Measurements from ENCODE around the gene KLF2.
"Not testable (repeated sequence)": the region's sequence is repeated elsewhere in the genome, so short reads cannot be mapped to it uniquely, and the experiment has no call there.

Gene KLF2

DNA sequence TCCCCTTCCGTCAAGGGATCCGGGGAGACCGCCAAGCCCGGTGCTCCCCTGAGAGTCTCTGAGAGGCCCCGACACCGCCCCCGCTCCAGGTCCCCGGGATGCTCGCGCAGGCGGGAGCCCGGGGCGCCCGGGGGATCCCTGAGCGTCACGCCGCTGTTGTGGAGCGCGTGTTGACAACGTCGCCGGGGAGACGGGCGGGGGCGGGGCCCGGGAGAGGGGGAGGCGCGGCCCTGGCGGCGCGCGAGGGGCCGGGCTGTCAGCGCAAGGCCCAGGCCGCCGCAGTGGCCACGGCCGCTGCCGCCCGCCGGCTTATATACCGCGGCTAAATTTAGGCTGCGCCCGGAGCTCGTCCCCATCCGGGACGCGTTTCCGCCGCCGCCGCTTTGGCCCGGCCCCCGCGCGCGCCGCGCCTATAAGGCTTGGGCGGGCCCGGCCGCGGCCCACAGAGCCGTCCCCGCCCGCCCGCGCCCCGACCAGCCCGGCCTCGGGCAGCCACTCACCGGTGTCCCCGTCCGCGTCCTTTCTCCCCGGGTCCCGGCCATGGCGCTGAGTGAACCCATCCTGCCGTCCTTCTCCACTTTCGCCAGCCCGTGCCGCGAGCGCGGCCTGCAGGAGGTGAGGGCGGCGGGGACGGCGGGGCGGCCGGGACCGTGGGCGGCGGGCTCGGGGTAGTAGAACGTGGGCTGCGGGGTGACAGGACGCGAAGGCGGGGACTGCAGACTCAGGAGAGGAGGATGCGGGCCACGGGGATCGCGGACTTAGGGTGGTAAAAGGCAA is at the start of gene KLF2:
Gene KLF2, plus strand, starts transcription at position 443 of the 777 bp plus-strand sequence. Its CDS starts 98 bp downstream, at position 541.
- DNase-seq (ENCODE audit: low read depth): peak; percentile 60

DNA sequence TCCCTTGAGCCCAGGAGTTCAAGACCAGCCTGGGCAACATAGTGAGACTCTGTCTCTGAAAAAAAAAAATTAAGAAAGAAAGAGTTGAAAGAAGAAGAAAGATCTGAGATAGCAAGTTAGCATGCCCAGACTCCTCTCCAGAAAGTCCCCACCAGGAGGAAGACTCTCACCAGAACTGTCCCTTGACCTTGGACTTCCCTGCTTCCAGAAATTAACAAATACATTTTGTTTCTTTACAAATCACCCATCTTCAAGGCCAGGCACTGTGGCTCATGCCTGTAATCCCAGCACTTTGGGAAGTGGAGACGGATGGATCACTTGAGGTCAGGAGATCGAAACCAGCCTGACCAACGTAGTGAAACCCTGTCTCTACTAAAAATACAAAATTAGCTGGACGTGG is 44.3 kb upstream of the KLF2 start:
- no peak for DNase-seq (ENCODE audit: low read depth)

DNA sequence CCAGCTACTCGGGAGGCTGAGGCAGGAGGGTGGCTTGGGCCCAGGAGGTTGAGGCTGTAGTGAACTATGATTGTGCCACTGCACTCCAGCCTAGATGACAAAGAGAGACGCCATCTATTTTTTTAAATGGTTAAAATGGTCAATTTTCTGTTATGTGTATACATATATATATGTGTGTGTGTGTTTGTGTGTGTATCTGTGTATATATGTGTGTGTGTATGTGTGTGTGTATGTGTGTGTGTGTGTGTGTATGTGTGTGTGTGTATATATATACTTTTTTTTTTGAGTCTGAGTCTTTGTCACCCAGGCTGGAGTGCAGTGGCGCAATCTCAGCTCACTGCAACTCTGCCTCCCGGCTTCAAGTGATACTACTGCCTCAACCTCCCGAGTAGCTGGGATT is 42.9 kb upstream of the KLF2 start:
- no peak for DNase-seq (ENCODE audit: low read depth)

DNA sequence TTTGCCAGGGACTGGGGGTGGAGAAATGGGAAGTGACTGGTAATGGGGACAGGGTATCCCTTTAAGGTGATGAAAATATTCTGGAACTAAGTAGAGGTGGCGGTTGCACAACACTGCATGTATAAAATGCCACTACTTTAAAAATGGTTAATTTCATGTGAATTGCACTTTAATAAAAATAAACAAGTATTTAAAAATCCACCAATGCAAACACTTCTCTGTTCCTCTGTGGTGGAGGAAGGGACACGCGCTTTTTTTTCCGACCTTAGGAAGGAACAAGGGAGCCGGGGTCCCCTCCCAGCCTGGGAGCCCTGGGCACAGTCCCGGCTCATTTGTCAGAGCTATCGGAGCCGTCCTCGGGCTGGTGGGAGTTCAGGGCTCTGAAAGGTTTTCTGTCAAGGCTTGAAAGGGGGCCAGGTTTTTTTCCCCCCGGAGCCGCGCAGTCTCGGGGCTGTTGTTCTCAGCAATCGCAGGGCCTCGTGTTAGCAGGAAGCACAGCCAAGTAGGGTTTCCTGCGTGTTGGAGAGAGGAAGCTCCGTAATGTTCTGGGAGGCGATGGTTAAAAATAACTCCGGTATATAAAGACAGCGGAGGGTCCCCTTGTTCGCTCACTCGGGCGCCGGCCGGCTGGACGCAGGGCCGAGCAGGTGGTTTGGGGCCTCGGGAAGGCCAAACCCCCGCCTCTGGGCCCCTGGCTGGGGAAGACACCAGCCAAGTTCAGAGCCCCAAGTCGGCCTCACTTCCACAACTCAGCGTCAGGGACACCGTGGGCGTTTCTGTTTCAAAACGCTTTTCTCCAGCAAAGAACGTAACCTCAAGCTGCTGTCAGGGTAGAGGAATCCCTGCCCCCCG is 41.2 kb upstream of the KLF2 start:
- DNase-seq (ENCODE audit: low read depth): peak; percentile 39

DNA sequence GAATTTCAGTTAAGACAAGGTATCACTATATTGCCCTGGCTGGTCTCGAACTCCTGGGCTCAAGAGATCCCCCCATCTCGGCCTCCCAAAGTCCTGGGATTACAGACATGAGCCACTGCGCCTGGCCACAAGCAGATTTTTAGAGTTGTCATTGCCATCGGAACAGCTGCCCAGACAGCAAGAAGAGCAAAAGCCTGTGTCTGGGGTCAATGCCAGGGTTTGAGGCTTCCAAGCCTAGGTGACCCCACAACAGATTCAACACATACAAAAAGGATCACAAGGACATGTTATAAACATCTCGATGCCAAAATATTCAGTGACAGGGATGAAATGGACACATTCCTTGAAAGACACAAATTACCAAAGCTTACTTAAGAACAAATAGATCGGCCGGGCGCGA is 40.1 kb upstream of the KLF2 start:
- no peak for DNase-seq (ENCODE audit: low read depth)

DNA sequence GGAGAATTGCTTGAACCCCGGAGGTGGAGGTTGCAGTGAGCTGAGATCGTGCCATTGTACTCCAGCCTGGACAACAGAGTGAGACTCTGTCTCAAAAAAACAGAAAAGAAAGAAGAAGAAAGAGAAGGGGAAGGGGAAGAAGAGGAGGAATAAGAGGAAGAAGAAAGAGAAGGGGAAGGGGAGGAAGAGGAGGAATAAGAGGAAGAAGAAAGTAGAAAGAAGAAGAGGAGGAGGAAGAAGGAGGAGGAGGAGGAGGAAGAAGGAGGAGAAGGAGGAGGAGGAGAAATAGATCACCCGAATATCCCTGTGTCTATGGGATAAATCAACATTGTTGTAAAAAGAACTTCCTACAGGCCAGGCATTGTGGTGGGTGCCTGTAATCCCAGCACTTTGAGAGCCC is 39.5 kb upstream of the KLF2 start:
- not testable (repeated sequence) for DNase-seq (ENCODE audit: low read depth)

DNA sequence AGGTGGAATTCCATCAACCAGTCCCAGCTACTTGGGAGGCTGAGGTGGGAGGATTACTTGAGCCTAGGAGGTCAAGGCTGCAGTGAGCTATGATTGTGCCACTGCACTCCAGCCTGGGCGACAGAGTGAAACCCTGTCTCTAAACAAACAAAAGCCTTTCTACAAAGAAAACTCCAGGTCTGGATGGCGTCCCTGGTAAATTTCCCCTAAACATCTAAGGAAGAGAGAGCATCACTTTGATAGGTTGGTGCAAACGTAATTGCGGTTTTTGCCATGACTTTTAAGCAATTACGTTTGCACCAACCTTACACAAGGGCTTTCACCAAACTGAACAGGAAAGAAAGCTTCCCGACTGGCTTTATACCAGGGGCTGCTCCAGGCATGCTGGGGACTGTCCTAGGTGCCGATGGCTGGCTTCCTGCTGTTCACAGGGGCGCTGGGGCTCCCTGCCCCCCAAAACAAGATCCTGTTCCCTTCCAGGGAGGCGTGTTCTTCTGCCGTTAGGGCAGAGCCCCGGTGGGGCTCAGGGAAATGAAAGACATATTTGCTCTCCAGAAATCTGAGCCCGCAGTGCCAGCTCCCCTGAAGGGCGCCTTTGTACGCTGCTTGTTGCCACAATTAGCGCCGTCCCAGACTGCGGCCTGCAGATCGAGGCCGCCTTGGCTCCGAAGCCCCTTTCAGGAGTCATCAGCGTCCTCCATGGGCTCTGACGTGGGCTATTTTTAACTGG is 38.7 kb upstream of the KLF2 start:
- no peak for DNase-seq (ENCODE audit: low read depth)

DNA sequence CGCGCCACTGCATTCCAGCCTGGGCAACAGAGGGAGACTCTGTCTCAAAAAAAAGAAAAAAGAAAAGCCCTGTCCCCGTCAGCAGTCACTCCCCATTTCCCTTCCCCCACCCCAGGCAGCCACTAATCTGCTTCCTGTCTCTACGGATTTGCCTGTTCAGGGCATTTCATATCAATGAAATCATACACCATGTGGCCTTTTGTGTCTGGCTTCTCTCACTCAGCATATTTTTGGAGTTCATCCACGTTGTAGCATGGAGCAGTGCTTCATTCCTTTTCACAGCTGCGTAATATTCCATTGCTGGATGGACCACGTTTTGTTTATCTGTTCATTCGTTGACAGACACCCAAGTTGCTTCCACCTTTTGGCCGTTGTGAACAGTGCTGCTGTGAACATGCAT is 36.1 kb upstream of the KLF2 start:
- DNase-seq (ENCODE audit: low read depth): no peak

DNA sequence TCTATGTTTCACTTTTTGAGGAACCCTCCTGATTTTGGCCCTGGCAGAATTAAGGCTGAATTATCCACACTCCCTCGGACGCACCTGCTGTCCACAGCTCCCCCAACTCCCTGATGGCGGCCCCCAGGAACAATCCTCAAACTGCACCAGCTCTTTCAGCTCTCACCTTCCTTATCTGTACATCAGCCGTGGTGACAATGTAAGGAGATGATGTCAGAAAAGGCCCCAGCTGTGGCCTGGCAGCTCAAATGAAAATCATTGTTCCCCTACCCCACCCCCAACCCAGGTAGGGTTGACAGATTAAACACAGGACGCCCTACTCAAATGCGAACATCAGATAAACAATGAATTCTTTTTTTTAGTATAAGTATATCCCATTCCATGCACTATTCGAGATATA is 35.0 kb upstream of the KLF2 start:
- DNase-seq (ENCODE audit: low read depth): no peak

DNA sequence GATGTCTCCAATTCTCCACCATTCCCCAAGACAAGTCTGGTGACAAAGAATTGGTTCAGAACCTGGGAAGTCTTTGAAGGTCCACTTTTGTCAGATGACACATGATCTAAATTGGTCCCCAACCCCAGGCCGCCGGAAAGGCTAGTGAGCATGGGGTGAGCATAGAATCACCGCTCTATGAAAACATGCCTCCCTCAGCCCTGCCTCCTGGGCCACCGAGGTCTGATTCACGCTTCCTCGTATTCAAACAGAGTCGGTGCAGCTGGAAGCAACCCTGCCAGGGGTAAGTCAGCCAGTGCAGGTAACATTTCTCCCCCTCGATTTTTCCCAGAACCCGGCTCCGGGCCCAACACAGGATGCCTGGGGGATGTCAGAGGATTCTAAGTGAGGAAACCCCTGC is 33.9 kb upstream of the KLF2 start:
- no peak for DNase-seq (ENCODE audit: low read depth)

DNA sequence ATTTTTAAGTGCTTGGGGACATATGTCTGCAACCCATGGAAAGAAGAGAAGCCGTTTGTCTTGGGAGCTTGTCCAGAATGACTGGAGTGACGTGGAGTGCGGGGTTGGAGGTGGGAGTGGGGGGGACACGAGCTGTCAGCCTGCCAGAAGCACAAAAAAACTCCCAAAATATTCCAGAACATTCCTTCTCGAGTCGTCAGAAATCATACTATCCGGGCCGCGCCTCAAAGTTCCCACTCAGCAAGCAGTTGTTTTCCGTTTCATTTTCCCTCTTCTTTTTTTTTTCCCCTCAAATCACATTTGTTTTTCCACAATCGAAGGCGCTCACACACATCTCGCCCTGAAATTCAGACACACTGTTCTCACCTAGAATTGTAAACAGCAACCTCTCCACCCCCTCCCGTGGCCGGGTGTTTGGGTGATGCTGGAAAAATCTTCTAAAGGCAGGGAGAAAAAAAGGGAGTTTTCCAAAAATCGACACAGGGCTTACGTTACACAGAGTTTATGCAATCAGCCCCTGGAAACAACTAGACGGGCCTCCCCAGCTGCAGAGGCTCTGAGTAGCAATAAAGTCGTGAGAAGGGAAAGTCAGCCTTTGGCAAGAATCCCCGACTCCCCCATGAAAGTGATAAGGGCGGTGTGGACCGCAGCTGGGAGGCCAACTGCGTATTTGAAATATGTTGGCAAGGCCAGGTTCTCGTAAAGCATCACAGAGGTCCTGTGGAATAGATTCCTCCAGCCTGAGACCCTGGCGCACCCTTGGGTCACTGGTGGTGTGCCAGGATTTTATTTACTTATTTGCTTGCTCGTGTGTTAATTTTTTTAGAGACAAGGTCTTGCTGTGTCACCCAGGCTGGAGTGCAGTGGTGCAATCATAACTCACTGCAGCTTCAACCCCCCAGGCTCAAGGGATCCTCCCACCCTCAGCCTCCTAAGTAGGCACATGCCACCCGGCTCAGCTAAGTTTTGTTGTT is 31.2 kb upstream of the KLF2 start:
- DNase-seq (ENCODE audit: low read depth): no peak

DNA sequence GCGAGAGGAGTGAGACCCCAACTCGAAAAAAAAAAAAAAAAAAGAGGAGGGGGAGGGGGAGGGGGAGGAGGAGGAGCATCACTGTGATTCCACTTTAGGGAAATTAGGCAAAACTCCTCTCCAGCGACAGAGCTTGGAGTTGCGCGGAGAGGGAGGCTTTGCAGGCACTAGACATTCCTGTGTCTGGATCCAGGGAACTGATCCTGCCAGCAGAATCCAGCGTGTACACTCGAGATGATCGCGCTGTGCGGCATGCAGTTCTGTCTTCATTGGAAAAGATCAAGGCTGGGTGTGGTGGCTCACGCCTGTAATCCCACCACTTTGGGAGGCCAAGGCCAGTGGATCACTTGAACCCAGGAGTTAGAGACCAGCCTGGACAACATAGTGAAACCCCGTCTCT is 29.6 kb upstream of the KLF2 start:
- DNase-seq (ENCODE audit: low read depth): no peak

DNA sequence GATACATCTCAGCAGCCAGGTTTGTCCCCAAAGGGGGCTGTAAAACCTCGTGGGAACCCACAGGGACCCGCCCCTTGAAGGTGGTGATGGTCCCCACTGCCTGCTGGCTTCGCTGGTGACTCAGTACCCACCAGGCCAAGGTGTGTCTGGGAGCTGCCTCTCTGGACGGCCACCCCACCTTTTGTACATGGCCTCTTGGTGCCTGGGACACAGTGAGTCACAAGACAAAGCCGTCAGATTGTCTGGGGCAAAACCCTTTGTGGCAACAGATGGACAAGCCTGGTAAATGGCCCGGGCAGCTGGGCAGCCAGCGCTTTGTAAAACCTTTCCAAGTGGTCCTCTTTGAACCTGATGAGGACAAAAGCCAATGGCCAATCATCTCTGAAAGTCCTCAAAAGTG is 27.9 kb upstream of the KLF2 start:
- DNase-seq (ENCODE audit: low read depth): no peak

DNA sequence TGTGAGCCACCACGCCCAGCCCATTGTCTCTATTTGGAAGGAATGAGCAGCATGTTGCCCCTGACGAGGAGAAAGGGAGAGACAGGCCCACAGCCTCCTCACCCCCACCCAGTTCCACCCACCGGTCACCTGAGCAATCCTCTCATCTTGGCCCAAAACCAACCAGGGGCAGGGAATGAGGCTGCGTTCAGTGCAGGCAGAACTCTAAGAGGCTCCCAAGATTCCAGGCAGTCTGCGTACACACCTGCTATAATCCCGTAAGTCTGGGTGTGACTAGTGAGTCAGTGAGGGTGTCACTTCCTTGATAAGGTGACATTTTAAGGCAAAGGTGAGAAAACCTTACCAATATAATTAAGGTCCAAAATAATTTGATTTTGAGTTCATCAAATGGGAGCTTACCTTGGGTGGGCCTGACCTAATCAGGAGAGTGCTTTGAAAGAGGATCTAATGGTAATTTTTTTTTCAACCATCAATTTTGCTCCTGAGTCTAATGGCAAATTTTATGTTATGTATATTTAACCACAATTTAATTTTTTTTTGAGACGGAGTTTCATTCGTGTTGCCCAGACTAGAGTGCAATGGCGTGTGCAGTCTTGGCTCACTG is 26.9 kb upstream of the KLF2 start:
- DNase-seq (ENCODE audit: low read depth): no peak

DNA sequence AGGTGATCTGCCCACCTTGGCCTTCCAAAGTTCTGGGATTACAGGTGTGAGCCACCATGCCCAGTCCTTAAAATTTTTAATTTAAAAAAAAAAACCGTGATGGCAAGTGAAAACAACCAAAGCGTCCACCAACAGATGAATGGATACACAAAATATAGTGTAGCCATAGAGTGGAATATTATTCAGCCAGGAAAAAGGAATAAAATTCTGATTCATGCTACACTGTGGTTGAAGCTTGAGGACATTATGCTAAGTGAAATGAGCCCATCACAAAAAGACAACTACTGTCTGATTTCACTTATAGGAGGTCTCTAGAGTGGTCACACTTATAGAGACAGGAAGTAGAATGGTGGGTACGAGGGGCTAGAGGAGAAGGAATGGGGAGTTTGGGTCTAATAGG is 26.3 kb upstream of the KLF2 start:
- no peak for DNase-seq (ENCODE audit: low read depth)

DNA sequence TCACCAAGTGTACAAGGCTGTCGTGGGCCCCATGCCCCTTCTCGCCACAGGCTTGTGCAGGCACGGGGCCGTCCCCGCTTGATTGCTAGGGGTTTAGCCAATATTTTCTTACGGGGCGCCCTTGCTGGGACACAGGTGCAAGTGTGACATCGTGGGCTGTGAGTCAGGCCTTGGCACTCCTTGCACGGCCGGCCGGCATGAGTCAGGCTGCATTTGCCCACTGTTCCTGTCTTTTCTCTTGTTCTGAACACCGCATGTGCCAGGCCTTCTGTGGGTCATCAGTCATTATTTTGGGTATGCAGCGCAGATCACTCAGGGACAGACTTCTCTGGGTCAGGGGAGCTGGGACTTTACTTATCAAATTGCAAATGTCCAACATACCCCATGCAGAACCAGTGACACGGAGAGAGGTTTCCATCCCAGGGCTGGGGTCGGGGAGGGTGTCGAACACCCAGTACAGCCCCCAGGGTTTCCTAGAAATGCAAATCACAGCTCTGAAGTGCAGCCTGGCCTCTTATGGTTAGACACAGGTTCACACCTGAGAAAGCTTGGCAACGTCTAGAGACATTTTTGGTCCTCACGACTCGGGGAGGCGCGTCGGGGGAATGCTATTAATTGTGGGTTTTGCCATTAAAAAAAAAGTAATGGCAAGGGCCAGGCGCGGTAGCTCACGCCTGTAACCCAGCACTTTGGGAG is 22.5 kb upstream of the KLF2 start:
- DNase-seq (ENCODE audit: low read depth): no peak

DNA sequence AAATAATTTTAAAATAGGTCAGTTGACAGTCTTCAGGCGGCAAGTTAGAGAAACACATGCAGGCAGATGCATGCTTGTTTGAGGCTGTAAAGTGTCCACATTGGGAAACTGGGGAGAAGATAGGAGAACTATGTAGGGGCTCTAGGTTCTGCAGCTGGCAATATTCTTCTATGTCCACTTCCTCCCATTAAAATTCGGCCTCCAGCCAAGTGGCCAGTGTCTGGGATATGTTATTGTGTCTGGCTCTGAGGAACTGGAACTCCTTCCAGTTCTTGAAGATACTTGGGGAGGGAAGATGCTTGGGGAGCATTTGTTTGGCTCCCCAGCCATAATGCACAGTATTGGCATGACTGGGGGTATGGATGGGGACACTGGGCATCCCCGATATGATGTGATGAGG is 20.9 kb upstream of the KLF2 start:
- DNase-seq (ENCODE audit: low read depth): no peak

DNA sequence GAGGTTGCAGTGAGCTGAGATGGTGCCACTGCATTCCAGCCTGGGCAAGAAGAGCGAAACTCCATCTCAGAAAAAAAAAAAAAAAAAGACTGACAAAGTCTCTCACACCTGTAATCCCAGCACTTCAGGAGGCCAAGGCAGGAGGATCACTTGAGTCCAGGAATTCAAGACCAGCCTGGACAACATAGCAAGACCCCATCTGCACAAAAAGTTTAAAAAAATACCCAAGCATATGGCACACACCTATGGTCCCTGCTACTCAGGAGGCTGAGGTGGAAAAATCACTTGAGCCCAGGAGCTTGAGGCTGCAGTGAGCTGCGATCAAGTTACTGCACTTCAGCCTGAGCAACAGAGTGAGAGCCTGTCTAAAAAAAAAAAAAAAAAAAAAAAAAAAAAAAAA is 20.1 kb upstream of the KLF2 start:
- DNase-seq (ENCODE audit: low read depth): not testable (repeated sequence)

DNA sequence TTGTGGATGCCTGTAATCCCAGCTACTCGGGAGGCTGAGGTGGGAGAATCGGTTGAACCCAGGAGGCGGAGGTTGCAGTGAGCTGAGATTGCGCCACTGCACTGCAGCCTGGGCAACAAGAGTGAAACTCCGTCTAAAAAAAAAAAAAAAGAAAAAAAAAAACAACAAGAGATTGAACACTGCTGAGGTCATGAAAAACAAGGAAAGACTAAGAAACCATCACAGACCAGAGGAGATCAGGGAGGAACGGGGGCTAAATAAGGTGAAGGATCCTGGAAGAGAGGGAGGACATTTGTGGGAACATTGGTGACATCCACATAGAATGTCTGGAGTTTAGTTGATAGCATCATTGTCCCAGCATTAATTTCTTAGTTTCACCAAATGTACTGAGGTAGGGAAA is 19.6 kb upstream of the KLF2 start:
- DNase-seq (ENCODE audit: low read depth): not testable (repeated sequence)

DNA sequence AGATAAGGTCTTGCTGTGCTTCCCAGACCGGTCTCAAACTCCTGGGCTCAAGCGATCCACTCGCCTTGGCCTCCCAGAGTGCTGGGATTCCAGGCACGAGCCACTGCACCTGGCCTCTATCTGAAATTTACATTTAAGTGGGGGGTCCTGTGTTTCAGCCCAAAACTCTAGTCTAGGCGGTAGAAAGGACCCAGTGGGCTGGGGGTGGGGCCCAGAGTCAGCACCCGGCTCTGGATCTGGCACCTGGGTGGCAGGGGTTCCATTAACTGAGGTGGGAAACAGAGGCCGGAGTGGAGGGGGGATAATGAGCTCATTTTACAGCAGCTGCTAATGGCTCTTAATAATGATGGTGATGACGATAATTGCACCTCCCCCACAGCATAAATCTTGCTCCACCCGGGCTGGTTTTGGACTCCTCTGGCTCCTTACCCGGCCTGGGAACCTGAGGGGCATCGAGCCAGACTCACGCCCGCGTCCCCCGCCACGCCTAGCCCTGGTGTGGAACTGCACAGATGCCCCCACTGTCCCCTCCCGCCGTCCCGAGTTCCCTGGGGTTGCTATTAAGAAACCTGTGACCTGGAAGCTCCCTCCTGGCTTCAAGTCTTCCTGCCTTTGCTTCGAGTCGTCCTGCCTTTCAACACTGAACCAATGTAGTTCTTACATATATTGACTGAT is 17.8 kb upstream of the KLF2 start:
- no peak for DNase-seq (ENCODE audit: low read depth)

Data from stimulated activated CD8-positive, alpha-beta memory T cell treated with anti-CD3 and anti-CD28 coated beads, Interleukin-15, amount 100 ng/mL, for 24 hours (primary cell).